HG03558 (cell line): Measurements from ENCODE around the gene PLAAT3.
"Not testable (repeated sequence)": the region's sequence is repeated elsewhere in the genome, so short reads cannot be mapped to it uniquely, and the experiment has no call there.

Experiments
- ATAC-seq: cut with Tn5 transposase; IDR thresholded peaks from one replicate; pipeline ENCODE4 v1.9.1; 2021; ENCODE audit warnings: moderate number of reproducible peaks; ENCODE audit not compliant: unreplicated experiment; ENCODE audit errors: extremely low read depth

PLAAT3 gene

GRCh38 chr11:63614136-63614671 is at the start of gene PLAAT3:
Gene PLAAT3, minus strand, starts transcription at chr11:63614433. Its CDS starts 419 bp downstream, at chr11:63614014.
- no peak for ATAC-seq

DNA sequence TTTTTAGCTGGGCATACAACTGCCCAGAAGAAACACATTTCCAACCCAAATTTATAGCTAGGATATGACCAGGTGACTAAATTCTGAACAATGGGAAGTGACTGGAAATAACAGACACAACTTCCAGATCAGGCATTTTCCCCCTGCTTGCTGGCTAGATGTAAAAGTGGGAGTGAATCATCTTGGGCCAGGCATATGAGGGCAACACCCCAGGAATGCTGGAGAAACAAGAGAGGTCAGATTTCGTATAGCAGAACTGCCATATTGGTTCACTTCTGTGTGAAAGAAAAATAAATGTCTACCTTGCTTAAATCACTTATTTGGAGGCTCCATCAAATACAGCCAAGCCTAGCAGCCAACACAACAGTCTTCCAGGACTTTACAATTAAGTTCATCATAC is 49.6 kb upstream of the PLAAT3 start:
- ATAC-seq: no peak

DNA sequence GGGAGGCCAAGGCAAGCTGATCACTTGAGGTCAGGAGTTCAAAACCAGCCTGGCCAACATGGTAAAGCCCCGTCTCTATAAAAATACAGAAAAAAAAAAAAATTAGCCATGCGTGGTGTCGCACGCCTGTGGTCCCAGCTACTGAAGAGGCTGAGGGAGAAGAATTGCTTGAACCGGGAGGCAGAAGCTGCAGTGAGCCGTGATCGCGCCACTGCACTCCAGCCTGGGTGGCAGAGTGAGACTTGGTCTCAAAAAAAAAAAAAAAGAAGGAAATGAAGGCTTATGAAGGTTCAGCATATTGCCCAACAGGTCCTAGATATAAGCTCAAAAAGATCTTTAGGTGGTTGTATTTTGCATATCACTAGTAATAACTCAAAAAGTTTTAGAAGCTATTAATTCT is 46.7 kb upstream of the PLAAT3 start:
- ATAC-seq: no peak

- ATAC-seq: no peak
Observed at GRCh38 chr11:63652671-63653070, 38.4 kb upstream of the PLAAT3 start.

DNA sequence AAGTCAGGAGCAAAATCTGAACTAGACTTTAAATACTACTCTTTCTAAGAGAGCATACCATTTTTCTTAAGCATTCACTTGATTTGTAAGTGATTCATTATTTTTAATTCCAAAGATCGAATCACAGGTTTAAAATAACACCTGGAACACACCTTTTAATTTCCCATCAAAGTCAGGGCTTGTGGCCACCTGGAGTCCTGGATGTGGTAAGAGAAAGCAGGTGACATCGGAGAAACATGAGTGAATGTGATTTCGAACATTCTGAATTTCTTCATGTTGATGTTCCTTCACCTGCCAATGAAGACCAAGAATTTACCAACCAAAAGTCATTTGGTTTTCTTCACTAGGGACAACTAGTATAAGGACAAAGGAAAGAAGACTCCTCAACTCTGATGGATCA is 29.0 kb upstream of the PLAAT3 start:
- ATAC-seq: no peak

GRCh38 chr11:63641727-63642126 is 27.5 kb upstream of the PLAAT3 start:
- ATAC-seq: no peak

DNA sequence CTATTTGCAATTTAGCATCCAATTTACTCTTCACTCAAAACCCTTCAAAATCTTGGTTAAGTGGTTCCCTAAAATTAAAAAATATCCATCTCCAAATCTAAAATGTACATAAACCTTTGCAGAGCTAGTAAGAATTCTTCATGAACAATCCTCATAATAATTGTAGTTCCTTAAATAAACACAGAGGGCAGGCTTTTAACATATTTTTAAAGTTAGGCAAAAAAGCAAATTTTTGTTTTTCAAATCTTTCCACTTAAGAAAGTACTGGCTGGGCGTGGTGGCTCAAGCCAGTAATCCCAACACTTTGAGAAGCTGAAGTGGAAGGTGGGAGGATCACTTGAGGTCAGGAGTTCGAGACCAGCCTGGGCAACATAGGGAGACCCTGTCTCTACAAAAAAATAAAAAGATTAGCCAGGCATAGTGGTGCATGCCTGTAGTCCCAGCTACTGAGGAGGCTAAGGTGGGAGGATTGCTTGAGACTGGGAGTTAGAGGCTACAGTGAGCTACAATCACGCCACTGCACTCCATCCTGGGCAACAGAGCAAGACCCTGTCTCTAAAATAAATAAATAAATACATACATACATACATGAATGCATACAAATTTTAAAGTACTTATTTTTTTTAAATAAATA is 25.1 kb upstream of the PLAAT3 start:
- no peak for ATAC-seq

DNA sequence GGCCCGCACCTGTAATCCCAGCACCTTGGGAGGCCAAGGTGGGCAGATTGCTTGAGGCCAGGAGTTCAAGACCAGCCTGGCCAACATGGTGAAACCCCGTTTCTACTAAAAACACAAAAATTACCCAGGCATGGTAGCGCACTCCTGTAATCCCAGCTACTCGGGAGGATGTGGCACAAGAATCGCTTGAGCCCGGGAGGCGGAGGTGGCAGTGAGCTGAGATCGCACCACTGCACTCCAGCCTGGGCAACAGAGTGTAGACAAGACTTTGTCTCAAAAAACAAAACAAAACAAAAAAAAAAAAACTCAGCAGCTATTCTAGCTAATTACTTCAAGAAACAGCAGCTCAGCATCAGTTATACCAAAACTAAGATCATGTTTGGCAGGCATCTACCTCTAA is 24.2 kb upstream of the PLAAT3 start:
- not testable (repeated sequence) for ATAC-seq

DNA sequence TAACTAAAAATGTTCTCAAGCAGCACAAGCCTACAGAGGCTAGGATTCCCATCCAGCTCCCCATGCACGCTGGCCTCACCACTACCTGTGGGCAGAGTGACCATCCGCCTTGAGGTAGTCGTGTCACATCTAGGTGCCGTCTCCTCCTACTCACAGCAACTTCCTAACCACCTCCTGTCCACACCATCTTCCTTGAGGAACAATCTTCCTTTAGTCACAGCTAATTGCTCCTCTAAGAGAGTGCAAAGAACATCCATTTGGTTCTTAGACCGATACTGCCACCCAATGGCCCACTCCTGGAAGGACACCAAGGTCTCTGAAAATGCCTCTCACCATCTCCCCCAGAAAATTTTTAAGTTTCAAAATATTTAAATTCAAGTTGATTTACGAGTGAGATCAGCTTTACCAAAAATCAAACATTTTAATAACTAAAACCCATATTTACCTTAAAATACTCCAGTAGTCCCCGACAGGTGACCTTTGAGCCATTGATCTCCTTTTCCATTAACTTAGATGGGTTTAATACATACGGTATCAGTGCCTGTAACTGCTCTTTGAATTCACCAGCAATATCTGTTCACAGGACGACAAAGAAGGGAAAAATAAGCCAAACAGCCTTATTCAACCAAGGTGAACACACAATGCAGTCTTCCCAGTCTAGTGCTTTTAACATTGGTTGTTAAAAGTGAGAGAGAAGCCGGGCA is 21.7 kb upstream of the PLAAT3 start:
- no peak for ATAC-seq

DNA sequence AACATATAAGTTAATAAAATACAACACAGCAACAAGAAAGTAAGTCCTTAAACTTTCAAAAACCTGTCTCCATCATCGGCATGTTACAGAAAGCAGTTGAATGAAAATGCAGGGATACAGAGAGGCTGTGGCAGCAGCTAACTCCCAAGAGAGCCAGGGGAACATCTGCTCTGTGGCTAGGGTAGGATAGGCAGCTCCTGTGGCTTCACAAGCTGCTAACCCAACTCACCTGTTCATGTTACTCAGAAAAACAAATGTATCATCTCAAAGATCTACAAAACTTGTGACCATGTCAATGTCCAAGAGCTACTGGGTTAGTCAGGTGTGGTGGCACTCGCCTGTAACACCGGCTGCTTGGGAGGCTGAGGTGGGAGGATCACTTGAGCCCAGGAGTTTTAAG is 15.2 kb upstream of the PLAAT3 start:
- ATAC-seq: no peak

DNA sequence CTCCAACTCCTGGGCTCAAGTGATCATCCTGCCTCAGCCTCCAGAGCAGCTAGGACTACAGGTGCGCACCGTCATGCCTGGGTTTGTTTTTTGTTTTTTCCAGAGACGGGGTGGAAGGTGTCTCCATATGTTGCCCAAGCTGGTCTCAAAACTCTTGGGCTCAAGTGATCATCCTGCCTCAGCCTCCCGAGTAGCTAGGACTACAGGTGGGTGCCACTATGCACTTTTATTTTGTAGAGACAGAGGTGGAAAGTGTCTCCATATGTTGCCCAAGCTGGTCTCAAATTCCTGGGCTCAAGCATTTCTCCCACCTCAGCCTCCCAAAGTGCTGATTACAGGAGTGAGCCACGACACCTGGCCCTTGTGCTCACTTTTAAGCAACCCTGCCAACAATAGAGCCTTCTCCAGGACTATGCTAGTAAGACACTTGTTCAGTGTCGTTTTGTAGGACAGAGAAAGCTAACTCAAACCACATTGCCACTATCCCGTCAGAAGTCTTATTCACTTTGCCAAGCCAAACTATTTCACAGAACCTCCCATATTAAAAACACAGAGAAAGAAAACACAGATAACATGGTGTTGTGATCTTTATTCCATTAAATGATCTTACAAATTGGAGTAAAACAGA is 9.4 kb upstream of the PLAAT3 start:
- no peak for ATAC-seq

DNA sequence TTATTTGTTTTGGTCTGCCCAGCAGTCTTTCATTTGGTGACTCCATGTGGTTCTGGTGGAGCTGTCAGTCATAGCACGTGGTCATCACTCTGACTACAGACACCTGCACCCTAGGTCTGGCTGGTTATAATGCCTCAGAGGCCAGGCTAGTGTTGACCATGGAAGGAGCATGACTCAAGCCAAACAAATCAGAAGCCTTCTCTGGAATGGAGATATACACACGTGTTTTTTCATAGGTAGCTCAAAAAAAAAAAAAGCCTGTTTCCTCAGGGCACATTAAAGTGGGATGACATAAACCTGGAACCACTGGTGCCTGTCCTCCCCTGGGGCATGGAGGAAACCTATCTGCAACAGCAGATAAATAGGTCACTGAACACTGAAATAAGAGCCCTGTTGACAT is 8.1 kb upstream of the PLAAT3 start:
- no peak for ATAC-seq

GRCh38 chr11:63621071-63621470 is 6.8 kb upstream of the PLAAT3 start:
- ATAC-seq: no peak

GRCh38 chr11:63619967-63620366 is 5.7 kb upstream of the PLAAT3 start:
- no peak for ATAC-seq

GRCh38 chr11:63617686-63618085 is 3.5 kb upstream of the PLAAT3 start:
- ATAC-seq: not testable (repeated sequence)

DNA sequence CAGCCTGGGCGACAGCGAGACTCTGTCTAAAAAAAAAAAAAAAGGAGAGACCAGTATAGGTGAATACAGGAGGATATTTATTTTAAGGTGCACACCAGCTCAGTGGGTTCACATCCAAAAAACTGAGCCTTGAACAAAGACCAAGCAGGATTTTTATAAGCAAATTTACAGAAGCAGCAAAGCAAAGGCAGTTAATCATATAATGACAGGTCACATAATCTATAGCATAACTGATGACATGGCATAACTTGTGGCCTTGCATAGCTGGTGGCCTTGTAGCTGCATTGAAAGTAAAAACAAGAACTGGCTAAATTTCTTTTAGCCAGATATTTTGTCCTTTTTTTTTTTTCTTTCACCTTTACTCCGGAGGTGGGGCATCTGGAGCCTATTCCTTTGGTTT is 2.7 kb upstream of the PLAAT3 start:
- no peak for ATAC-seq

GRCh38 chr11:63613517-63614135 is 607 bp downstream of the PLAAT3 start:
- ATAC-seq: no peak

GRCh38 chr11:63612181-63612580 is 2.1 kb downstream of the PLAAT3 start:
- no peak for ATAC-seq

- no peak for ATAC-seq
Observed at GRCh38 chr11:63611395-63611747, 2.9 kb downstream of the PLAAT3 start.

GRCh38 chr11:63610604-63611394 is 3.4 kb downstream of the PLAAT3 start:
- ATAC-seq: no peak
